CD4-positive, CD25-positive, alpha-beta regulatory T cell (primary cell): Measurements from ENCODE around the gene CRB2. TPM values are rescaled to one million over a fixed set of nuclear protein-coding genes. Genes with fewer than 3 reads are reported as not detected.

ENCODE experiments used
- ATAC-seq, 2 donors: fragments of 150-1000 bp; cut with Tn5 transposase; one replicate each; pipeline ENCODE4 v1.10.0; 2021; ENCODE audit warnings: low read depth in 2 of 2, moderate number of reproducible peaks in 2 of 2, moderate library complexity in 1 of 2
- DNase-seq, 3 donors: peaks; one replicate each; pipeline versions ENCODE4 v3.0.0 to v3.0.0-alpha.2; 2012 to 2022; ENCODE audit warnings: mixed read lengths in 1 of 3
- H3K27ac ChIP-seq: one replicate; pipeline ENCODE4 v1.7.0; 2013; ENCODE audit warnings: mild to moderate bottlenecking, low read length; ENCODE audit not compliant: insufficient read depth, poor library complexity, severe bottlenecking
- H3K27me3 ChIP-seq: one replicate; pipeline ENCODE4 v1.7.0; 2013; ENCODE audit warnings: low read length; ENCODE audit not compliant: control insufficient read depth, insufficient read depth
- H3K36me3 ChIP-seq: one replicate; pipeline ENCODE4 v1.7.0; 2013; ENCODE audit warnings: mild to moderate bottlenecking, low read length, moderate library complexity; ENCODE audit not compliant: control insufficient read depth, insufficient read depth
- H3K4me1 ChIP-seq: 2 replicates; pipeline ENCODE4 v1.7.0; 2013; ENCODE audit warnings: mild to moderate bottlenecking, low read length; ENCODE audit not compliant: insufficient read depth, control insufficient read depth, poor library complexity, severe bottlenecking
- H3K4me3 ChIP-seq: one replicate; pipeline ENCODE4 v1.7.0; 2013; ENCODE audit warnings: low read depth, mild to moderate bottlenecking, low read length, moderate library complexity
- H3K9me3 ChIP-seq, 2 experiments: 1 replicate in 1 of 2; 2 replicates in 1 of 2; pipeline ENCODE4 v1.7.0; 2013; ENCODE audit warnings: low read length in 2 of 2, mild to moderate bottlenecking in 1 of 2, moderate library complexity in 1 of 2; ENCODE audit not compliant: control insufficient read depth in 2 of 2
- H3K27ac Mint-ChIP-seq, 3 donors: one replicate each; pipeline ENCODE4 v1.8.0; 2020 to 2022; ENCODE audit warnings: mild to moderate bottlenecking in 3 of 3, mixed read lengths in 3 of 3, moderate library complexity in 2 of 3
- H3K27me3 Mint-ChIP-seq: one replicate; pipeline ENCODE4 v1.8.0; 2022; ENCODE audit warnings: mild to moderate bottlenecking, mixed read lengths
- H3K36me3 Mint-ChIP-seq: one replicate; pipeline ENCODE4 v1.8.0; 2020; ENCODE audit warnings: mixed read lengths
- H3K4me1 Mint-ChIP-seq, 4 donors: one replicate each; pipeline ENCODE4 v1.8.0; 2020 to 2022; ENCODE audit warnings: mixed read lengths in 4 of 4, mild to moderate bottlenecking in 1 of 4
- H3K4me3 Mint-ChIP-seq, 4 donors: one replicate each; pipeline ENCODE4 v1.8.0; 2020 to 2022; ENCODE audit warnings: mild to moderate bottlenecking in 4 of 4, mixed read lengths in 4 of 4, moderate library complexity in 3 of 4
- H3K9me3 Mint-ChIP-seq, 7 donors: one replicate each; pipeline ENCODE4 v1.8.0; 2020 to 2022; ENCODE audit warnings: mixed read lengths in 7 of 7, mild to moderate bottlenecking in 3 of 7, moderate library complexity in 2 of 7
- polyA plus RNA-seq, 4 donors: library from polyadenylated mRNA; unstranded; fragments of 300-500 nt; fragmentation: Illumina TruSeq; gene quantifications; one replicate each; pipeline ENCODE4 v1.2.3, GENCODE V29; 2021
- total RNA-seq: library from RNA; stranded (reverse); gene quantifications from one replicate; pipeline ENCODE4 v1.2.3, GENCODE V29; 2022

CRB2 gene
- total and polyA plus RNA-seq, 5 donors from 2014 or later = 0.03 TPM; not detected in 4

DNA sequence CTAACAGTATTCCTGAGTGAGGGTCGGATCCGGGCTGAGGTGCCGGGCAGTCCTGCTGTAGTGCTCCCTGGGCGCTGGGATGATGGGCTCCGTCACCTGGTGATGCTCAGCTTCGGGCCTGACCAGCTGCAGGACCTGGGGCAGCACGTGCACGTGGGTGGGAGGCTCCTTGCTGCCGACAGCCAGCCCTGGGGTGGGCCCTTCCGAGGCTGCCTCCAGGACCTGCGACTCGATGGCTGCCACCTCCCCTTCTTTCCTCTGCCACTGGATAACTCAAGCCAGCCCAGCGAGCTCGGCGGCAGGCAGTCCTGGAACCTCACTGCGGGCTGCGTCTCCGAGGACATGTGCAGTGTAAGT, 15.2 kb downstream of the CRB2 start:
- ATAC-seq = no peak
- H3K27me3 ChIP-seq = no peaks in the 10 kb centered on the region
- no peaks in the 10 kb centered on the region for H3K4me1 ChIP-seq
- peaks cover 25% of the 10 kb centered on the region for H3K27me3 Mint-ChIP-seq
- H3K36me3 Mint-ChIP-seq = no peaks in the 10 kb centered on the region
- no peak overlapping the region for H3K27ac Mint-ChIP-seq
- no peaks in the 10 kb centered on the region for H3K36me3 ChIP-seq
- H3K9me3 ChIP-seq = no peaks in the 10 kb centered on the region
- no peak overlapping the region for H3K4me3 ChIP-seq
- no peak for DNase-seq
- H3K4me3 Mint-ChIP-seq = no peak overlapping the region
- peaks cover 0 to 2% (median 0%) of the 10 kb centered on the region in 7 donors for H3K9me3 Mint-ChIP-seq
- no peak overlapping the region for H3K27ac ChIP-seq
- H3K4me1 Mint-ChIP-seq = peaks cover 0 to 9% (median 3%) of the 10 kb centered on the region in 4 donors

- DNase-seq = no peak
- H3K9me3 Mint-ChIP-seq = peaks cover 0 to 2% (median 0%) of the 10 kb centered on the region in 7 donors
- Histone ChIP-seq H3K36me3 (no peaks in the 10 kb centered on the region), H3K4me3 (no peak overlapping the region), H3K27me3 (no peaks in the 10 kb centered on the region), H3K9me3 (no peaks in the 10 kb centered on the region), H3K4me1 (no peaks in the 10 kb centered on the region), H3K27ac (no peak overlapping the region)
- peaks cover 0 to 9% (median 3%) of the 10 kb centered on the region in 4 donors for H3K4me1 Mint-ChIP-seq
- no peak for ATAC-seq
- H3K36me3 Mint-ChIP-seq = no peaks in the 10 kb centered on the region
- peaks cover 25% of the 10 kb centered on the region for H3K27me3 Mint-ChIP-seq
- H3K27ac Mint-ChIP-seq = no peak overlapping the region
- H3K4me3 Mint-ChIP-seq = peak overlapping the region in 1 of 4 donors; percentile 53
These were observed 16.0 kb downstream of the CRB2 start for GRCh38 chr9:123371805-123372590.

GRCh38 chr9:123372766-123373446, 16.9 kb downstream of the CRB2 start:
- no peak overlapping the region for H3K4me3 ChIP-seq
- DNase-seq = no peak
- H3K27me3 ChIP-seq = no peaks in the 10 kb centered on the region
- Mint-ChIP-seq H3K36me3 (no peaks in the 10 kb centered on the region), H3K4me3 (no peak overlapping the region), H3K27ac (no peak overlapping the region), H3K9me3 (peaks cover 0 to 2% (median 0%) of the 10 kb centered on the region in 7 donors), H3K4me1 (peaks cover 0 to 9% (median 3%) of the 10 kb centered on the region in 4 donors), H3K27me3 (peaks cover 25% of the 10 kb centered on the region)
- no peaks in the 10 kb centered on the region for H3K9me3 ChIP-seq
- H3K27ac ChIP-seq = no peak overlapping the region
- no peaks in the 10 kb centered on the region for H3K36me3 ChIP-seq
- H3K4me1 ChIP-seq = no peaks in the 10 kb centered on the region
- no peak for ATAC-seq

GRCh38 chr9:123373447-123373923, 17.5 kb downstream of the CRB2 start:
- Mint-ChIP-seq H3K4me1 (peaks cover 0 to 9% (median 3%) of the 10 kb centered on the region in 4 donors), H3K4me3 (no peak overlapping the region), H3K27ac (no peak overlapping the region), H3K9me3 (peaks cover 0 to 2% (median 0%) of the 10 kb centered on the region in 7 donors), H3K27me3 (peaks cover 25% of the 10 kb centered on the region), H3K36me3 (no peaks in the 10 kb centered on the region)
- DNase-seq = no peak
- Histone ChIP-seq H3K27ac (no peak overlapping the region), H3K9me3 (no peaks in the 10 kb centered on the region), H3K36me3 (no peaks in the 10 kb centered on the region), H3K27me3 (no peaks in the 10 kb centered on the region), H3K4me1 (no peaks in the 10 kb centered on the region), H3K4me3 (no peak overlapping the region)
- ATAC-seq = no peak

DNA sequence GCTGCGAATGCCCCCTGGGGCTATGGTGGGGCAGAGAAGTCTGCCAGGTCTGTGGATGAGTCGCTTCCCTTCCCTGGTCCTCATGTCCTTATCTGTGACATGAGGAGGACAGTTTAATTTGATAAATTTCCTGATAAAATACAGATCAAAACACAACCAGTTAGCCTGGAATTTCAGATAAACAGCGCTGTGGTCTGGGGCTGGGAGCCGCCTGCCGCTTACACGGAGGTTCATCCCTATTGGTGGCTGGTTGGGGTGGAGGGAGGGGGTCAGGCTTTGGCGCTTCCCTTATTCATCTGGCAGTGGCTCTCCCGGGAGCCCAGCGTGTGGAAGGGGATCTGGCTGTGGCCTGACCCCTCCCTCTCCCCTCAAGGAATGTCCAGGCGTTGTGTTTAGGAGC, 17.9 kb downstream of the CRB2 start:
- H3K27me3 Mint-ChIP-seq = peaks cover 25% of the 10 kb centered on the region
- peaks cover 0 to 2% (median 0%) of the 10 kb centered on the region in 7 donors for H3K9me3 Mint-ChIP-seq
- no peak overlapping the region for H3K27ac Mint-ChIP-seq
- ATAC-seq (no peak), DNase-seq (no peak)
- H3K36me3 Mint-ChIP-seq = no peaks in the 10 kb centered on the region
- peaks cover 0 to 9% (median 3%) of the 10 kb centered on the region in 4 donors for H3K4me1 Mint-ChIP-seq
- H3K4me3 ChIP-seq = no peak overlapping the region
- no peaks in the 10 kb centered on the region for H3K36me3 ChIP-seq
- H3K4me1 ChIP-seq = no peaks in the 10 kb centered on the region
- no peaks in the 10 kb centered on the region for H3K27me3 ChIP-seq
- H3K4me3 Mint-ChIP-seq = no peak overlapping the region
- no peaks in the 10 kb centered on the region for H3K9me3 ChIP-seq
- H3K27ac ChIP-seq = no peak overlapping the region

GRCh38 chr9:123375469-123376132, 19.6 kb downstream of the CRB2 start:
- Mint-ChIP-seq H3K4me3 (no peak overlapping the region), H3K27me3 (peaks cover 25% of the 10 kb centered on the region), H3K27ac (no peak overlapping the region), H3K9me3 (peaks cover 0 to 2% (median 0%) of the 10 kb centered on the region in 7 donors), H3K4me1 (peaks cover 0 to 9% (median 3%) of the 10 kb centered on the region in 4 donors), H3K36me3 (no peaks in the 10 kb centered on the region)
- Histone ChIP-seq H3K36me3 (no peaks in the 10 kb centered on the region), H3K4me1 (no peaks in the 10 kb centered on the region), H3K27ac (no peak overlapping the region), H3K4me3 (no peak overlapping the region), H3K9me3 (no peaks in the 10 kb centered on the region), H3K27me3 (no peaks in the 10 kb centered on the region)
- ATAC-seq = no peak
- DNase-seq = no peak

DNA sequence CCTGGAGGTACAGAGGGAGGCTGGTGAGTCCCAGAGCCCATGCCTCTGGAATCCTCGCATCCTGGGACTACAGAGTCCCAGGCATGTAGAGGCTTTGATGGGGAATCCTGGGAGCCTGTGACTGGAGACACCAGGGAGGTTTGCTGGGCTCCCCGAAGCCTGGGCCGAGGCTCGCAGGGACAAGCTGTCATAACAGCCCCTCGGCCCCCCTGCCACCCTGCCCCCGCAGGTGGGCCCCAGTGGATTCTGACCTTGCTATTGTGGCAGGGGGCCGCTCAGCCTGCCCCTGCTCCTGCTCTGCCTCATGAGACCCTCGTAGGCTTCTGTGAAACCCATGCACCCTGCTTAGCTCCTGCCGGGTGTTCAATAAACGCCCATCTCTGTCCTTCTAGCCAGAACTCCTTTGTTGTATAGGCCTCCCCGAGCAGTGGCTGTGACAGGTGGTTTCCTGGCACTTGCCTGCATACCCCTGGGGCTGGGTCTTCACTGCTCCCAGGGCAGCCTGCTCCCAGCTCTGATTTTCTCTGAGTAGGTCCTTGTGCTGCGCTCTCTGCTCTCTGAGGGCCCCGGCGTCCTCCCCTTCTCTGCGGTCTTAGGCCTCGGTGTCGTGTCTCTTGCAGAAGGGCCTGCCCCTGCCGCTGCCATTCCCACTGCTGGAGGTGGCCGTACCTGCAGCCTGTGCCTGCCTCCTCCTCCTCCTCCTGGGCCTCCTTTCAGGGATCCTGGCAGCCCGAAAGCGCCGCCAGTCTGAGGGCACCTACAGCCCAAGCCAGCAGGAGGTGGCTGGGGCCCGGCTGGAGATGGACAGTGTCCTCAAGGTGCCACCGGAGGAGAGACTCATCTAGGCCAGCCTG, 20.4 kb downstream of the CRB2 start:
- Mint-ChIP-seq H3K4me3 (no peak overlapping the region), H3K27ac (no peak overlapping the region), H3K4me1 (peaks cover 0 to 9% (median 3%) of the 10 kb centered on the region in 4 donors), H3K36me3 (no peaks in the 10 kb centered on the region), H3K27me3 (peaks cover 25% of the 10 kb centered on the region), H3K9me3 (peaks cover 0 to 2% (median 0%) of the 10 kb centered on the region in 7 donors)
- Histone ChIP-seq H3K4me3 (no peak overlapping the region), H3K36me3 (no peaks in the 10 kb centered on the region), H3K4me1 (no peaks in the 10 kb centered on the region), H3K27me3 (no peaks in the 10 kb centered on the region), H3K27ac (no peak overlapping the region), H3K9me3 (no peaks in the 10 kb centered on the region)
- ATAC-seq = no peak
- no peak for DNase-seq
